ENCODE measurements around the gene CA11.

Gene CA11

GRCh38 chr19:48603001-48603400, 43.0 kb downstream of the CA11 start:
- no peak overlapping the region for H3K27ac ChIP-seq (ENCODE audit: low read depth, low read length)
- H3K9me2 ChIP-seq (replicated peaks; ENCODE audit: control insufficient read depth, low read length) = no peaks in the 10 kb centered on the region
- no peaks in the 10 kb centered on the region for H3F3A ChIP-seq (ENCODE audit: control insufficient read depth, insufficient read depth)
- H3K9me3 ChIP-seq (ENCODE audit: control insufficient read depth, insufficient read depth, low read length) = no peaks in the 10 kb centered on the region
- no peak overlapping the region for H3K4me2 ChIP-seq (ENCODE audit: low read length)
- H3K36me3 ChIP-seq (ENCODE audit: control insufficient read depth, low read length) = no peaks in the 10 kb centered on the region
- H3K27me3 ChIP-seq (ENCODE audit: control insufficient read depth, low read length) = no peaks in the 10 kb centered on the region
- no peaks in the 10 kb centered on the region for H3K79me2 ChIP-seq (ENCODE audit: control insufficient read depth, low read length)
- no peaks in the 10 kb centered on the region for H4K20me1 ChIP-seq (ENCODE audit: control insufficient read depth, insufficient read depth, low read depth, low read length)
- no peaks in the 10 kb centered on the region for H3K4me1 ChIP-seq (ENCODE audit: control insufficient read depth, low read length)
- no peak overlapping the region for H3K4me3 ChIP-seq (ENCODE audit: low read length)
- no peak for TF ChIP-seq EZH2phosphoT487 (IDR thresholded peaks at IDR 0.05; ENCODE audit: borderline replicate concordance, low read length)
- TF ChIP-seq, protein P1, sequence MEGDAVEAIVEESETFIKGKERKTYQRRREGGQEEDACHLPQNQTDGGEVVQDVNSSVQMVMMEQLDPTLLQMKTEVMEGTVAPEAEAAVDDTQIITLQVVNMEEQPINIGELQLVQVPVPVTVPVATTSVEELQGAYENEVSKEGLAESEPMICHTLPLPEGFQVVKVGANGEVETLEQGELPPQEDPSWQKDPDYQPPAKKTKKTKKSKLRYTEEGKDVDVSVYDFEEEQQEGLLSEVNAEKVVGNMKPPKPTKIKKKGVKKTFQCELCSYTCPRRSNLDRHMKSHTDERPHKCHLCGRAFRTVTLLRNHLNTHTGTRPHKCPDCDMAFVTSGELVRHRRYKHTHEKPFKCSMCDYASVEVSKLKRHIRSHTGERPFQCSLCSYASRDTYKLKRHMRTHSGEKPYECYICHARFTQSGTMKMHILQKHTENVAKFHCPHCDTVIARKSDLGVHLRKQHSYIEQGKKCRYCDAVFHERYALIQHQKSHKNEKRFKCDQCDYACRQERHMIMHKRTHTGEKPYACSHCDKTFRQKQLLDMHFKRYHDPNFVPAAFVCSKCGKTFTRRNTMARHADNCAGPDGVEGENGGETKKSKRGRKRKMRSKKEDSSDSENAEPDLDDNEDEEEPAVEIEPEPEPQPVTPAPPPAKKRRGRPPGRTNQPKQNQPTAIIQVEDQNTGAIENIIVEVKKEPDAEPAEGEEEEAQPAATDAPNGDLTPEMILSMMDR (IDR thresholded peaks at IDR 0.05; ENCODE audit: low read depth, low read length, poor library complexity, severe bottlenecking) = no peak

GRCh38 chr19:48600679-48601417, 45.1 kb downstream of the CA11 start:
- Histone ChIP-seq H3K9me2 (replicated peaks; ENCODE audit: control insufficient read depth, low read length) (no peaks in the 10 kb centered on the region), H4K20me1 (ENCODE audit: control insufficient read depth, insufficient read depth, low read depth, low read length) (no peaks in the 10 kb centered on the region), H3K4me3 (ENCODE audit: low read length) (no peak overlapping the region), H3K27me3 (ENCODE audit: control insufficient read depth, low read length) (no peaks in the 10 kb centered on the region), H3F3A (ENCODE audit: control insufficient read depth, insufficient read depth) (no peaks in the 10 kb centered on the region), H3K27ac (ENCODE audit: low read depth, low read length) (no peak overlapping the region), H3K36me3 (ENCODE audit: control insufficient read depth, low read length) (no peaks in the 10 kb centered on the region), H3K79me2 (ENCODE audit: control insufficient read depth, low read length) (no peaks in the 10 kb centered on the region), H3K9me3 (ENCODE audit: control insufficient read depth, insufficient read depth, low read length) (no peaks in the 10 kb centered on the region), H3K4me1 (ENCODE audit: control insufficient read depth, low read length) (peaks cover 16% of the 10 kb centered on the region), H3K4me2 (ENCODE audit: low read length) (no peak overlapping the region)
- TF ChIP-seq EZH2phosphoT487 (IDR thresholded peaks at IDR 0.05; ENCODE audit: borderline replicate concordance, low read length) = no peak
- TF ChIP-seq, protein P1 (IDR thresholded peaks at IDR 0.05; ENCODE audit: low read depth, low read length, poor library complexity, severe bottlenecking) = no peak

DNA sequence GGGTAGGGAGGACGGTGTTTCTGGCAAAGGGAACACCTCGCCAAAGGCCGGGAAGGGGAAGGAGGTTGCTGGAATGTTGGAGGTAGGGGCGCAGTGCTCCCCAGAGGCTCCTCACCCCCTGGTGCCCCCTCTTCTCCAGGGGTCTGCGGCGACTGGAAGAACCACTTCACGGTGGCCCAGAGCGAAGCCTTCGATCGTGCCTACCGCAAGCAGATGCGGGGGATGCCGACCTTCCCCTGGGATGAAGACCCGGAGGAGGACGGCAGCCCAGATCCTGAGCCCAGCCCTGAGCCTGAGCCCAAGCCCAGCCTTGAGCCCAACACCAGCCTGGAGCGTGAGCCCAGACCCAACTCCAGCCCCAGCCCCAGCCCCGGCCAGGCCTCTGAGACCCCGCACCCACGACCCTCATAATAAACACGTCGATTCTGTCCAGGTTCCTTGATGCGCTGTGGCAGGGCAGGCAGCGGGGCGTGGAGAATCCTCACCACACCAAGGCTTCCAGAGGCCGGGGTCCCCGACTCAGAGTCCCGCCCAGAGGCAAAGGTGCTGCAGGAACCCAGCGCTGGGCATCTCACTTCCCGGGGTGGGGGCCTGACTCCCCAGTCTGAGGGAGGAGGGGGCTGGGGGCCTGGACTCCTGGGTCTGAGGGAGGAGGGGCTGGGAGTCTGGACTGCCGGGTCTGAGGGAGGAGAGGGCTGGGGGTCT, 46.8 kb downstream of the CA11 start:
- Histone ChIP-seq H4K20me1 (ENCODE audit: control insufficient read depth, insufficient read depth, low read depth, low read length) (no peaks in the 10 kb centered on the region), H3K36me3 (ENCODE audit: control insufficient read depth, low read length) (no peaks in the 10 kb centered on the region), H3K4me2 (ENCODE audit: low read length) (no peak overlapping the region), H3K27ac (ENCODE audit: low read depth, low read length) (no peak overlapping the region), H3K4me1 (ENCODE audit: control insufficient read depth, low read length) (peaks cover 16% of the 10 kb centered on the region), H3K9me3 (ENCODE audit: control insufficient read depth, insufficient read depth, low read length) (no peaks in the 10 kb centered on the region), H3K9me2 (replicated peaks; ENCODE audit: control insufficient read depth, low read length) (no peaks in the 10 kb centered on the region), H3F3A (ENCODE audit: control insufficient read depth, insufficient read depth) (no peaks in the 10 kb centered on the region), H3K27me3 (ENCODE audit: control insufficient read depth, low read length) (no peaks in the 10 kb centered on the region), H3K79me2 (ENCODE audit: control insufficient read depth, low read length) (no peaks in the 10 kb centered on the region), H3K4me3 (ENCODE audit: low read length) (no peak overlapping the region)
- no peak for TF ChIP-seq EZH2phosphoT487 (IDR thresholded peaks at IDR 0.05; ENCODE audit: borderline replicate concordance, low read length)
- TF ChIP-seq, protein P1 (IDR thresholded peaks at IDR 0.05; ENCODE audit: low read depth, low read length, poor library complexity, severe bottlenecking) = no peak
